GM12874 (cell line): ENCODE measurements around the gene PLEKHA5.

ENCODE experiments used
- TF ChIP-seq, protein P1 (sequence below): IDR thresholded peaks from 2 replicates; pipeline ENCODE4 v1.5.1; 2011; ENCODE audit warnings: low read depth, mild to moderate bottlenecking, control low read depth, low read length, moderate library complexity; ENCODE audit not compliant: insufficient read depth

Gene PLEKHA5

DNA sequence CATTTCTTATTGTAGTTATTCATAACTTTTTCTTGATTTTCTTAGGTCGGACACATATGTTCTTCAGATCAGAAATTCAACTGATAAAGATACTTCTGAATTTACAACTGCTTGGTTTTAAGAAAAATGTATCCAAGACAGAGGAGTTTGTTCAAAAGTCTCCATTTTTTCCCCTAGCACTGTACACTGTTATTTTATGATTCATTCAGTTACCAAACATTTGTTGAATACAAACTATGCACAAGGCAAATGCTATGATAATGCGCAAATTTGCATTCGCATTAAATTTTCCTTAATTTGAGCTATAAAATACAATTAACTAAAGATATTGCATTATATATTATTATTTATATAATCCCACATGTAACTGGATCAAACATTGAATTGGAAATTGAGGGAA lies 10.1 kb upstream of the PLEKHA5 start:
- TF ChIP-seq, protein P1, sequence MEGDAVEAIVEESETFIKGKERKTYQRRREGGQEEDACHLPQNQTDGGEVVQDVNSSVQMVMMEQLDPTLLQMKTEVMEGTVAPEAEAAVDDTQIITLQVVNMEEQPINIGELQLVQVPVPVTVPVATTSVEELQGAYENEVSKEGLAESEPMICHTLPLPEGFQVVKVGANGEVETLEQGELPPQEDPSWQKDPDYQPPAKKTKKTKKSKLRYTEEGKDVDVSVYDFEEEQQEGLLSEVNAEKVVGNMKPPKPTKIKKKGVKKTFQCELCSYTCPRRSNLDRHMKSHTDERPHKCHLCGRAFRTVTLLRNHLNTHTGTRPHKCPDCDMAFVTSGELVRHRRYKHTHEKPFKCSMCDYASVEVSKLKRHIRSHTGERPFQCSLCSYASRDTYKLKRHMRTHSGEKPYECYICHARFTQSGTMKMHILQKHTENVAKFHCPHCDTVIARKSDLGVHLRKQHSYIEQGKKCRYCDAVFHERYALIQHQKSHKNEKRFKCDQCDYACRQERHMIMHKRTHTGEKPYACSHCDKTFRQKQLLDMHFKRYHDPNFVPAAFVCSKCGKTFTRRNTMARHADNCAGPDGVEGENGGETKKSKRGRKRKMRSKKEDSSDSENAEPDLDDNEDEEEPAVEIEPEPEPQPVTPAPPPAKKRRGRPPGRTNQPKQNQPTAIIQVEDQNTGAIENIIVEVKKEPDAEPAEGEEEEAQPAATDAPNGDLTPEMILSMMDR, result no peak

DNA sequence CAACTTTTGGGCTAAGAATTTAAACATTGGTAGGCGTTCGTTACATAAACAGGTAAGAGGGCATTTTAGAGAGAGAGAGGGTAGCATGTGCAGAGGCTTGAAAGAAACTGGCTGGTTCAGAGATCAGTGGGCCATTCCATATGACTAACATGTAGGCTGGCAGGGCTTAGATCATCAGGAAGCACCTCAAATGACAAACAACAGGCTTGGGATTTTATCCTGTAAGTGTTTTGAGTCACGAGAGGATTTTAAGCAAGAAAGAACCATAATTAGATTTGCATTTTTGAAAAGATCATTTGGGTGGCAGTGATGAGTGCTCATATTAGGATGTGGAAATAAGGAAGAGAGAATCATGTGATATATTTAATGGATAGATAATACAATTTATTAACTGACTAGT lies 8.7 kb upstream of the PLEKHA5 start:
- TF ChIP-seq, protein P1, result no peak

DNA sequence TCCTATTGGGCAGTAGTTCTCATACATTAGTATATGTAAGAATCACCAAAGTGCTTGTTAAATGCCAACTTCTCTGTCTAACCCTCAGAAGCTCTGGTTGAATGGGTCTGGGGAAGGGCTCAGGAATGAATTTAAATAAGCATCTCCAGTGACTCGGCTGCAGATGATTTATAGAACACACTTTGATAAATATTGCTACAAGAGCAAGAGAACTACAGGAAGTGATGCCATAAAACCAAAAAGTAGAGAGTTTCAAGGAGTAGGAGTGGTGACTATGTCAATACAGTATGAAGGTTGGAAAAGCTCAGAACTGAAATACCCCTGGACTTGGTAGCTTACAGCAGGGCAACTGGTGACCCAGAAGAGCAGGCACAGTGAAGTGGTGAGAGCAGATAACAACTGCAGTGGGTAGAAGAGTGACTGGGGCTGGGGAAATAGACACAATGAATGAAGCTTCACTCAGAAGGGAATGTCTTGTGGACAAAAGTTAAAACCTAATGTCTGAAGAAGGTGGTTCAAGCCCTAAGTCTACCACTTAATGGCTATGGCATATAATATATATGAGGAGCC lies 8.0 kb upstream of the PLEKHA5 start:
- TF ChIP-seq, protein P1, result no peak

DNA sequence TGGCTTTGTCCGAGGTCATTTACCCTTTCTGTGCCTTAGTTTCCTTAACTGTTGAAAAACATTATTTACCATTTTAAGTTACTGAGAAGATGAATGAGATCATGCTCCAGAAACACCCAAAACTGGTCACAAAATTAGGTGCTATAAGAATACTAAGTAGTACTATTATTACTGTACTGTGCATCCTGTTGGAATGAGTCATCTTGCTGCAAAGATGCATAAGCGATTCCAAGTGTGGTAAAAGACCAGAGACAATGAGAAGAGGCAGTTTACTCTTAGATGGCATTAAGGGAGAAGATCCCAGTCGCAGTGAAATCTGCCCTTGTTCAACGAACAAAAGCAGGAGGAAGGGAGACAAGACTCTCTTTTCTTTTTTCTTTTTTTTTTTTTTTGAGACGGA lies 4.2 kb upstream of the PLEKHA5 start:
- TF ChIP-seq, protein P1, result no peak

DNA sequence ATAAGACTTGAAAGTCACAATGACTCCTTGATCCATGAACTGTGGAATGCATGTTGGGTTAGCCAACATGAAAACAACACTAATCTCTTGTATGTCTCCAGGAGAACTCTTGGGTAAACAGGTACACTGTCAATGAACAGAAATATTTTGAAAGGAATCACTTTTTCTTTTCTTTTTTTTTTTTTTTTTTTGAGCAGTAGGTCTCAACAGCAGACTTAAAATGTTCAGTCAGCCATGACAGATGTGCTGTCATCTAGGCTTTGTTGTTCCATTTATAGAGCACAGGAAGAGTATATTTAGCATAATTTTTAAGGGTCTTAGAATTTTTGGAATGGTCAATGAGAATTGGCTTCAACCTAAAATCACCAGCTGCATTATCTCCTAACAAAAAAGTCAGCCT lies 2.3 kb upstream of the PLEKHA5 start:
- TF ChIP-seq, protein P1, result no peak

DNA sequence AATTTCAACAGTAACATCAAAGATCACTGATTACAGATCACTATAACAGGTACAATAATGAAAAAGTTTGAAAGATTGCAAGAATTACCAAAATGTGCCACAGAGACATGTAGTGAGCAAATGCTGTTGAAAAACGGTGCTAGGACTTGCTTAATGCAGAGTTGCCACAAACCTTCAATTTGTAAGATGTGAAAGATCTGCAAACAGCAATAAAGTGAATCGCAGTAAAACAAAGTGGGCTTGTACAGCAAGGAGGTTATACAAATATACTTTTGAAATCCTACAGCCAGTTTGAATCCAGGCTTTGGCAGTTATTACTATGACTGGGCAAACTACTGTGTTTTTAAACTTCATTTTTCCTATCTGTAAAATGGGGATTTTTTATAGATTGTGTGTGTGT lies 1.0 kb upstream of the PLEKHA5 start:
- TF ChIP-seq, protein P1, result no peak

DNA sequence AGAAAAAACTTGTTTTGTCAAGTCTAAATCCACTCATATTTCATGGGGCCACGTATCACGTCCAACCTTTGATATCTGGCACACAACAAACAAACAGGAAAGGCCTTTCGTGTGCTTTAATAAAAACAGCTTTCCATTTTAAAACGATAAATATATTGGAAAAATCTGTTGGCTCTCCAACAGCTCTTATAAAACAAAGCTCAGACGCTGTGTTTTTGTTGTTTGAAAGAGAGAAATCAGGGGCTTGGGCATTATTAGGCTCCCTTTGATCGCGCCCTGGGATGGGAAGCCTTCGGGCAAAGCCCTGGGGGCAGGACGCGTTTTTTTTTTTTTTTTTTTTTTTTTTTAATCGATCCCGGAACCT lies 429 bp upstream of the PLEKHA5 start:
- TF ChIP-seq, protein P1, result no peak
